Measurements from ENCODE around the gene SORBS2.

- TF ChIP-seq POLR2A (IDR thresholded peaks at IDR 0.05; ENCODE audit: low read length) (no peak), GATA1 (IDR thresholded peaks at IDR 0.05; ENCODE audit: low read depth, low read length) (no peak)
Measured at GRCh38 chr4:185729391-185729804, 82.6 kb downstream of the SORBS2 start.

Measured in erythroblast (primary cell).